Breast epithelium (tissue), 3 donors: ENCODE results near the gene FAM227B.

ENCODE experiments used
- CTCF ChIP-seq, 3 donors: fragments of 450-650 bp; IDR thresholded peaks; one replicate each; pipeline ENCODE4 v1.5.1; 2016 to 2017; ENCODE audit warnings: antibody characterized with exemption in 3 of 3, mild to moderate bottlenecking in 3 of 3, moderate library complexity in 3 of 3
- POLR2A ChIP-seq: fragments of 450-650 bp; IDR thresholded peaks from one replicate; pipeline ENCODE4 v1.6.1; 2016; ENCODE audit warnings: antibody characterized with exemption, mild to moderate bottlenecking, moderate library complexity
- POLR2AphosphoS5 ChIP-seq, 3 donors: sonication (generic); formaldehyde crosslinking; IDR thresholded peaks; one replicate each; pipeline ENCODE4 v1.6.1; 2017; ENCODE audit warnings: antibody characterized with exemption in 3 of 3

DNA sequence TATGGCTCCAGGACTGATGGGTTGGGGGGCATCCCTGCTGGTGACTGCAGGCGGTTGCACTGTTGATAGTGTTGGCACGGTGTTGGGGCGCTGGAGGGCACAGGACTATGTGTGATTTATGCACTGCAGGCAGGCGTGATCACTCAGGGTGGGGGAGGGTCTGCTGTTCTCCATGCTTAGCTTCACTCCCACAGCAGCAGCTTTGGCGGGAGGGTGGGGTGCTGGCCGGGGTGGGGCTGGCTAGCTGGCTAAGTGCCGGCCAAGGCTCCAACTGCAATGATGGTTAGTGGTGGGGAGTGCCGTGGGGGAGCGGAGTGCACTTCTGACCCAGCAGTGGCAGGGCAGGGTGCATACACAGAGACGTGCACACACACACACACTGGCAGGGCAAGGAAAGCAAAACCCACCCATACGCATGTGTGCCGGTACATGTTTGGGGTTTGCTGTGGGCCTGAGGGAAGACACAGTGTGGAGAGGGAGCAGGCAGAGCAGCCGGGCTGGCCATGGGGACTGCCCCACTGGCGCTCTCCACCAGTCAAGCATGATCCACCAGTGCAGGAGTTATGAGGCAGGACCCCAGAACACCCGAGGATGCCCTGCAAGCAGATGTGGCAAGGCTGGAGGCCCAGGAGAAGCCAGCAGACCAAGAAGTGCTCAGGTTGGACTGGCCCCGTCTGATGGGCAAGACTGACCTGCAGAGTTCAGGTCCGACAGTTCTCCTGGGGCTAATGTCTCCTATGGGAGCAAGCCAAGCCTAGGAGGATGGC is 214.1 kb downstream of the FAM227B start:
- TF ChIP-seq CTCF (IDR thresholded peaks at IDR 0.05) = no peak
- TF ChIP-seq POLR2AphosphoS5 (IDR thresholded peaks at IDR 0.05) = no peak
- no peak for TF ChIP-seq POLR2A
